K562 (cell line): ENCODE results near the gene PIGL. TPM values are rescaled to one million over a fixed set of nuclear protein-coding genes. Genes with fewer than 3 reads are reported as not detected.

ENCODE experiments used
- HNRNPLL ChIP-seq: fragments of 200-400 bp; formaldehyde crosslinking; IDR thresholded peaks from 2 replicates; pipeline ENCODE4 v1.6.1; 2017; ENCODE audit warnings: low read length, low read depth, mild to moderate bottlenecking; ENCODE audit not compliant: poor library complexity, severe bottlenecking
- KHSRP ChIP-seq: fragments of 450-650 bp; IDR thresholded peaks from 2 replicates; pipeline ENCODE4 v1.6.1; 2017
- MBD1 ChIP-seq: fragments of 250-450 bp; sonication (Bioruptor Pico); IDR thresholded peaks from 2 replicates; pipeline ENCODE4 v1.8.0; 2022; ENCODE audit warnings: inconsistent platforms
- PBX2 ChIP-seq, 2 experiments: IDR thresholded peaks in 1 of 2; conservative IDR thresholded peaks in 1 of 2; 2 replicates each; pipeline ENCODE4 v1.6.1; 2016; ENCODE audit warnings: low read depth in 2 of 2, mild to moderate bottlenecking in 1 of 2, missing compliant biosample characterization in 1 of 2, missing genetic modification characterization in 1 of 2, moderate library complexity in 1 of 2
- PHB ChIP-seq: fragments of 250-450 bp; sonication (Bioruptor Pico); IDR thresholded peaks from 2 replicates; pipeline ENCODE4 v1.5.0; 2021
- RBM17 ChIP-seq: fragments of 200-400 bp; formaldehyde crosslinking; IDR thresholded peaks from 2 replicates; pipeline ENCODE4 v1.6.1; 2017; ENCODE audit warnings: low read depth, mild to moderate bottlenecking, low read length, borderline replicate concordance
- SFPQ ChIP-seq: fragments of 200-400 bp; formaldehyde crosslinking; IDR thresholded peaks from 2 replicates; pipeline ENCODE4 v1.6.1; 2017; ENCODE audit warnings: mild to moderate bottlenecking, low read depth, low read length, moderate library complexity
- ZNF143 ChIP-seq: sonication (generic); formaldehyde crosslinking; IDR thresholded peaks from 2 replicates; pipeline ENCODE4 v1.9.0; 2022; ENCODE audit warnings: mild to moderate bottlenecking, missing genetic modification reagents
- ZNF318 ChIP-seq, 2 experiments: fragments of 450-650 bp; IDR thresholded peaks; 2 replicates each; pipeline ENCODE4 v1.6.1; 2016; ENCODE audit warnings: mild to moderate bottlenecking in 2 of 2, borderline replicate concordance in 1 of 2, low read depth in 1 of 2, moderate library complexity in 1 of 2
- ZSCAN29 ChIP-seq: fragments of 450-650 bp; IDR thresholded peaks from 2 replicates; pipeline ENCODE4 v1.6.1; 2017
- polyA plus RNA-seq, 8 experiments: library from polyadenylated mRNA; depleted of rRNA in 4 of 8; stranded (reverse) in 5 of 8; unstranded in 3 of 8; fragments of >200 nt; fragmentation: Nextera tagmentation in 2 of 8; fragmentation: Illumina TruSeq in 1 of 8; extraction: Ambion mirVana in 2 of 8; extraction: Trizol in 1 of 8; gene quantifications; 2 replicates each; pipeline versions ENCODE4 v1.2.1 to v1.2.3, GENCODE V29; 2011 to 2014; ENCODE audit warnings: inconsistent platforms in 1 of 8, missing spikeins in 1 of 8
- total RNA-seq, 7 experiments: library from RNA; depleted of rRNA in 6 of 7; stranded (reverse); fragments of >200 nt in 6 of 7; fragmentation: Illumina TruSeq in 2 of 7; extraction: Trizol in 2 of 7; gene quantifications; 2 replicates each; pipeline versions ENCODE4 v1.2.1 to v1.2.3, GENCODE V29; 2011 to 2021; ENCODE audit warnings: low replicate concordance in 1 of 7

The PIGL gene
- total and polyA plus RNA-seq, 9 of the 15 experiments (the other 6 are each of a cell fraction or from before 2014, with no cell fraction given), result 19.9 to 55.3 (median 29.6) TPM

- no peak for TF ChIP-seq ZNF318 (IDR thresholded peaks at IDR 0.05; ENCODE audit: borderline replicate concordance in 1 of 2, low read depth in 1 of 2)
- no peak for TF ChIP-seq KHSRP
- no peak for TF ChIP-seq PBX2 (CRISPR knock-in tag; IDR thresholded peaks at IDR 0.05; ENCODE audit: low read depth)
- 0 out of 2 replicates have a peak, but pooled peaks have one; percentile 24 for TF ChIP-seq PBX2 (tag; conservative IDR thresholded peaks at IDR 0.05; ENCODE audit: low read depth)
- TF ChIP-seq RBM17, result no peak
- TF ChIP-seq ZSCAN29, result no peak
- TF ChIP-seq MBD1 (CRISPR knock-in tag), result no peak
- TF ChIP-seq ZNF143 (CRISPR knock-in tag), result no peak
- no peak for TF ChIP-seq PHB (CRISPR knock-in tag)
- TF ChIP-seq SFPQ, result no peak
- TF ChIP-seq HNRNPLL, result peak; percentile 50
These were observed 69.3 kb downstream of the PIGL start (continued) for GRCh38 chr17:16286009-16286946.
